ENCODE measurements around the gene GOLGA8N. TPM values are rescaled to one million over a fixed set of nuclear protein-coding genes. Genes with fewer than 3 reads are reported as not detected.
A peak's percentile ranks its signal among the peaks of the same experiment; 100 is the strongest.
"Not testable (repeated sequence)": the region's sequence is repeated elsewhere in the genome, so short reads cannot be mapped to it uniquely, and the experiment has no call there.

The GOLGA8N gene
- polyA plus RNA-seq (2013) = 60.2 TPM

DNA sequence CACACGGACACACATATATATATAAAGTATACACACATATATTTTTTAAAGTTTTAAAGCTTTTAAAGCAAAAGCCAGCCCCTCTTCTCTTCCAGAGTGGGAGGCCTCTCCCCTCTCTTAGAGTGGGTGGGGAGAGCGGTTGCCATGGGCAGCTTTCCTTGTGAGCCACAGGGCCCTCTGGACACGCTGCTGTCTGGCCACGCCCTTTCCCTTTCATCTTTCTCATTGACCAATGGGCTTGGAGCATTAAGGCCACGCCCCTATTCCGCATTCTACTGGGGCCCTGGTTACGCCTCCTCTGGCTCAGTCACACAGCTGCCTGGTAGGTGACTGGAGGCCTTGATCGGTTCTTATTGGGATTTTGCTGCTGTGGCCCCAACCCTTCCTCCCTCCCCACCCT, at the start of gene GOLGA8N:
Gene GOLGA8N (plus strand): TSS at position 306 of the 400 bp plus-strand sequence.
- WGBS (ENCODE audit: insufficient coverage) = no CpG with 5 or more reads among the region's 8 CpGs

DNA sequence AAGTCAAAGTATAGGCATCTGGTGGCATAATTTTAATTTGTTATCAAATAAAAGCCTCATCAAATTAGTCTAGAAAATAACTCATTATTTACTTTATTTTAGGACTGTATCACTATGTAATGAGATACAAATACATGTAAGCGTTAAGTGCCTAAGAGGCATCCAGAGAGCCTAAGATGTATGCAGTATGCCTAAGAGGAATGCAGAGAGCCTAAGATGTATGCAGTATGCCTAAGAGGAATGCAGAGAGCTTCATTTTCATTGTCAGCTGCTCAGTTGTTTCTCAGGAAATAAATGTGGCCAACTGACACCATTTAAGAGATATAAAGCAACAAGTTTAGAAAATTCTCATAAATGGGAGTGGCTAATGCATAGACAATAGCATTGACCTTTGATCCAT, 49.8 kb upstream of the GOLGA8N start:
- CTCF ChIA-PET; DNase-seq; POLR2A ChIA-PET; H3K9me3 ChIP-seq (ENCODE audit: control extremely low read depth in 1 of 5, control insufficient read depth in 4 of 5, insufficient read depth in 2 of 5, low read depth in 1 of 5, low read length in 4 of 5); H3K36me3 ChIP-seq (ENCODE audit: control insufficient read depth in 4 of 4, insufficient read depth in 4 of 4, low read length in 3 of 4); H3K27me3 ChIP-seq (replicated peaks in 2 of 5; ENCODE audit: control insufficient read depth in 4 of 5, insufficient read depth in 5 of 5, low read length in 4 of 5); H3K4me1 ChIP-seq (ENCODE audit: control extremely low read depth in 1 of 4, control insufficient read depth in 4 of 4, insufficient read depth in 4 of 4, low read length in 3 of 4); H3K4me3 ChIP-seq (ENCODE audit: control insufficient read depth in 1 of 7, extremely low read depth in 1 of 7, insufficient read depth in 4 of 7, low read depth in 2 of 7, low read length in 6 of 7); H3K27ac ChIP-seq (ENCODE audit: insufficient read depth in 1 of 2, low read depth in 1 of 2, low read length in 2 of 2, poor library complexity in 1 of 2, severe bottlenecking in 2 of 2): not testable (repeated sequence)
- WGBS (ENCODE audit: insufficient coverage) = no CpG with 5 or more reads among the region's 1 CpG

More for the DNA sequence above, at the start of gene GOLGA8N:
- H3K27ac ChIP-seq (ENCODE audit: insufficient read depth in 1 of 2, low read depth in 1 of 2, low read length in 2 of 2, poor library complexity in 1 of 2, severe bottlenecking in 2 of 2); H3K9me3 ChIP-seq (ENCODE audit: control extremely low read depth in 1 of 5, control insufficient read depth in 4 of 5, insufficient read depth in 2 of 5, low read depth in 1 of 5, low read length in 4 of 5); H3K36me3 ChIP-seq (ENCODE audit: control insufficient read depth in 4 of 4, insufficient read depth in 4 of 4, low read length in 3 of 4); H3K4me3 ChIP-seq (ENCODE audit: control insufficient read depth in 1 of 7, extremely low read depth in 1 of 7, insufficient read depth in 4 of 7, low read depth in 2 of 7, low read length in 6 of 7); POLR2A ChIA-PET; H3K27me3 ChIP-seq (replicated peaks in 2 of 5; ENCODE audit: control insufficient read depth in 4 of 5, insufficient read depth in 5 of 5, low read length in 4 of 5); DNase-seq; CTCF ChIA-PET; H3K4me1 ChIP-seq (ENCODE audit: control extremely low read depth in 1 of 4, control insufficient read depth in 4 of 4, insufficient read depth in 4 of 4, low read length in 3 of 4): not testable (repeated sequence)

DNA sequence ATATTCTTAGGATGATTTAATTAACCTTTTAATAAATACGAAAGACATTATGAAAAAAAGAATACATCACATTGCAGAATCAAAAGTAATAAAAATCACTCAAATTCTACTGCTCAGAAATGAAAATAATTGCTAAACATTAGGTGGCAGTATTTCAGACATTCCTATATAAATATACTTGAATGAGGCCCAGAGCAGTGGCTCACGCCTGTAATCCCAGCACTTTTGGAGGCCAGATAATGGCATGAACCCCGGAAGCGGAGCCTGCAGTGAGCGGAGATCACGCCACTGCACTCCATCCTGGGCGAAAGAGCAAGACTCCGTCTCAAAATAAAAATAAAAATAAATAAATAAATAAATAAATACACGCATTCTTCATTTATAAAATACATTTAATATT, 48.1 kb upstream of the GOLGA8N start:
- H3K9me3 ChIP-seq (ENCODE audit: control extremely low read depth in 1 of 5, control insufficient read depth in 4 of 5, insufficient read depth in 2 of 5, low read depth in 1 of 5, low read length in 4 of 5); DNase-seq; H3K36me3 ChIP-seq (ENCODE audit: control insufficient read depth in 4 of 4, insufficient read depth in 4 of 4, low read length in 3 of 4); H3K4me3 ChIP-seq (ENCODE audit: control insufficient read depth in 1 of 7, extremely low read depth in 1 of 7, insufficient read depth in 4 of 7, low read depth in 2 of 7, low read length in 6 of 7); H3K27me3 ChIP-seq (replicated peaks in 2 of 5; ENCODE audit: control insufficient read depth in 4 of 5, insufficient read depth in 5 of 5, low read length in 4 of 5); H3K27ac ChIP-seq (ENCODE audit: insufficient read depth in 1 of 2, low read depth in 1 of 2, low read length in 2 of 2, poor library complexity in 1 of 2, severe bottlenecking in 2 of 2); POLR2A ChIA-PET; H3K4me1 ChIP-seq (ENCODE audit: control extremely low read depth in 1 of 4, control insufficient read depth in 4 of 4, insufficient read depth in 4 of 4, low read length in 3 of 4); CTCF ChIA-PET: not testable (repeated sequence)
- no CpG with 5 or more reads among the region's 9 CpGs for WGBS (ENCODE audit: insufficient coverage)

DNA sequence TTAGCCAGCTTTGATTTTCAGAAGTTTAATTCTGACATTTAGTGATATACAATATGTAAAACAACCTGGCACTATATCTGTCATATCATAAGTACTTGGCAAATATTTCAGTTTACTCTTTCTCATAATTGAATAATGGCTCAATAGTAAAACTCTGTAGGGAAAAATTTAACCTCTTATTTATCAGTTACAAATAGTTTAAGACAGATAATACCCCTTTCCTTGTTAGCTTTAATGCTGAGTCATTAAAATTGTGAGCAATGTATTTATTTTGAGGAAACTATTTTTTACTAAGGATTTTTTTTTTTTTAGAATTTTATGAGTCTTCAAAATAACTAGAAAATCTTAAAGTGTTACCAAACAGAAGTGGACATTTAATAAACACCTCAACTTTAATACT, 38.7 kb upstream of the GOLGA8N start:
- CTCF ChIA-PET; H3K36me3 ChIP-seq (ENCODE audit: control insufficient read depth in 4 of 4, insufficient read depth in 4 of 4, low read length in 3 of 4); H3K9me3 ChIP-seq (ENCODE audit: control extremely low read depth in 1 of 5, control insufficient read depth in 4 of 5, insufficient read depth in 2 of 5, low read depth in 1 of 5, low read length in 4 of 5); H3K4me1 ChIP-seq (ENCODE audit: control extremely low read depth in 1 of 4, control insufficient read depth in 4 of 4, insufficient read depth in 4 of 4, low read length in 3 of 4); POLR2A ChIA-PET; H3K27ac ChIP-seq (ENCODE audit: insufficient read depth in 1 of 2, low read depth in 1 of 2, low read length in 2 of 2, poor library complexity in 1 of 2, severe bottlenecking in 2 of 2); H3K4me3 ChIP-seq (ENCODE audit: control insufficient read depth in 1 of 7, extremely low read depth in 1 of 7, insufficient read depth in 4 of 7, low read depth in 2 of 7, low read length in 6 of 7); H3K27me3 ChIP-seq (replicated peaks in 2 of 5; ENCODE audit: control insufficient read depth in 4 of 5, insufficient read depth in 5 of 5, low read length in 4 of 5): not testable (repeated sequence)
- DNase-seq = peak in 1 of 3 donors; percentile 0

DNA sequence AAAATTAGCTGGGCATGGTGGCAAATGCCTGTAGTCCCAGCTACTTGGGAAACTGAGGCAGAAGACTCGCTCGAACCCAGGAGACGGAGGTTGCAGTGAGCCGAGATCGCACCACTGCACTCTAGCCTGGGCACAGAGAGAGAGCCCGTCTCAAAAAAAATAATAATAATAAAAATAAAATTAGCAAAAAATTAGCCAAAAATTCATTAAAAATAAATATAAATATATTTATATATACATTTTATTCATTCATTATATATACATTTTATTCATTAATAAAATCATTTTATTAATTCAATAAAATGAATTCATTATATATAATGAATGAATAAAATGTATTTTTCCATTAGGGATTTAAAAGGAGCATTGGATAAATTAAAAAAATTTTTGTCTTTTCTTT, 31.1 kb upstream of the GOLGA8N start:
- H3K4me1 ChIP-seq (ENCODE audit: control extremely low read depth in 1 of 4, control insufficient read depth in 4 of 4, insufficient read depth in 4 of 4, low read length in 3 of 4); DNase-seq; H3K36me3 ChIP-seq (ENCODE audit: control insufficient read depth in 4 of 4, insufficient read depth in 4 of 4, low read length in 3 of 4); H3K27me3 ChIP-seq (replicated peaks in 2 of 5; ENCODE audit: control insufficient read depth in 4 of 5, insufficient read depth in 5 of 5, low read length in 4 of 5); H3K27ac ChIP-seq (ENCODE audit: insufficient read depth in 1 of 2, low read depth in 1 of 2, low read length in 2 of 2, poor library complexity in 1 of 2, severe bottlenecking in 2 of 2); POLR2A ChIA-PET; H3K9me3 ChIP-seq (ENCODE audit: control extremely low read depth in 1 of 5, control insufficient read depth in 4 of 5, insufficient read depth in 2 of 5, low read depth in 1 of 5, low read length in 4 of 5); H3K4me3 ChIP-seq (ENCODE audit: control insufficient read depth in 1 of 7, extremely low read depth in 1 of 7, insufficient read depth in 4 of 7, low read depth in 2 of 7, low read length in 6 of 7); CTCF ChIA-PET: not testable (repeated sequence)
- no CpG with 5 or more reads among the region's 6 CpGs for WGBS (ENCODE audit: insufficient coverage)

DNA sequence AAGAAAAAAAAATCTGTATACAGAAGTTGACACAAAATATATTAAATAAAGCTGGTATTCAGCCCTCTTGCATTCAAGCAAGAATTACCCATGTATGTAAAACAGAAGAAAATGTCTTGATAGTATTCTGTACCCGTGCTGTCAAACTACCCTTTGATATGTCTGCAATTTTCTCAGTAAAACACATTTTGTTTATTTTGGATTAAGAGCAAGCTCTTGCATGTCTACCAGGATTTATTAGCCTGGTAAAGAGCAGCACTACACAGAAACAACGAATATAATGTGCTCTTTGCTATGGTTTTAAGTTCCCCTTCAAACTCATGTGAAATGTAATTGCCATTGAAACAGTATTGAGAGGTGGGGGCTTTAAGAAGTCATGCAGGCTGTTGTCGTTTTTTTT, 24.3 kb upstream of the GOLGA8N start:
- WGBS (ENCODE audit: insufficient coverage) = no CpG with 5 or more reads among the region's 3 CpGs
- H3K4me3 ChIP-seq (ENCODE audit: control insufficient read depth in 1 of 7, extremely low read depth in 1 of 7, insufficient read depth in 4 of 7, low read depth in 2 of 7, low read length in 6 of 7); POLR2A ChIA-PET; CTCF ChIA-PET; H3K4me1 ChIP-seq (ENCODE audit: control extremely low read depth in 1 of 4, control insufficient read depth in 4 of 4, insufficient read depth in 4 of 4, low read length in 3 of 4); H3K36me3 ChIP-seq (ENCODE audit: control insufficient read depth in 4 of 4, insufficient read depth in 4 of 4, low read length in 3 of 4); H3K9me3 ChIP-seq (ENCODE audit: control extremely low read depth in 1 of 5, control insufficient read depth in 4 of 5, insufficient read depth in 2 of 5, low read depth in 1 of 5, low read length in 4 of 5); H3K27me3 ChIP-seq (replicated peaks in 2 of 5; ENCODE audit: control insufficient read depth in 4 of 5, insufficient read depth in 5 of 5, low read length in 4 of 5); H3K27ac ChIP-seq (ENCODE audit: insufficient read depth in 1 of 2, low read depth in 1 of 2, low read length in 2 of 2, poor library complexity in 1 of 2, severe bottlenecking in 2 of 2); DNase-seq: not testable (repeated sequence)

DNA sequence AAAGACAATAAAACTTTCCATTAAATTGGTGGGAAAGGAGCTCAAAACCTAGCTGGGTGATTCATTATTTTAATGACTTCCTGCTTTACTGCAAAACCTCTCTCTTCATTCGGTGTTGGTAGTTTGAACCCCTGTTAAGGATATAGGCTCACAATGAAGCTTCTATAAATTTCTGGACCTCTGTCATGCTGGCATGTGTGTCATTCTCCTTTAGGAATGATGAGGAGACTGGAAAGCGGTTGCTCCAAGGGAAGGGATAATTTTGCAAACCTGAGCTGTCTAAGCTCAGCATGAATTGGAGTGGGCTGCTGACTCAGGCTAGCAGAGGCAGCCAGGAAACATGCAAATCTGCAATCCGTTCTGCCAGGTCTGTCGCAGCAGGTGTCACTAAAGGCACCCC, 14.8 kb upstream of the GOLGA8N start:
- POLR2A ChIA-PET; DNase-seq; H3K27me3 ChIP-seq (replicated peaks in 2 of 5; ENCODE audit: control insufficient read depth in 4 of 5, insufficient read depth in 5 of 5, low read length in 4 of 5); H3K36me3 ChIP-seq (ENCODE audit: control insufficient read depth in 4 of 4, insufficient read depth in 4 of 4, low read length in 3 of 4); H3K4me3 ChIP-seq (ENCODE audit: control insufficient read depth in 1 of 7, extremely low read depth in 1 of 7, insufficient read depth in 4 of 7, low read depth in 2 of 7, low read length in 6 of 7); H3K9me3 ChIP-seq (ENCODE audit: control extremely low read depth in 1 of 5, control insufficient read depth in 4 of 5, insufficient read depth in 2 of 5, low read depth in 1 of 5, low read length in 4 of 5); CTCF ChIA-PET; H3K4me1 ChIP-seq (ENCODE audit: control extremely low read depth in 1 of 4, control insufficient read depth in 4 of 4, insufficient read depth in 4 of 4, low read length in 3 of 4); H3K27ac ChIP-seq (ENCODE audit: insufficient read depth in 1 of 2, low read depth in 1 of 2, low read length in 2 of 2, poor library complexity in 1 of 2, severe bottlenecking in 2 of 2): not testable (repeated sequence)
- no CpG with 5 or more reads among the region's 4 CpGs for WGBS (ENCODE audit: insufficient coverage)

DNA sequence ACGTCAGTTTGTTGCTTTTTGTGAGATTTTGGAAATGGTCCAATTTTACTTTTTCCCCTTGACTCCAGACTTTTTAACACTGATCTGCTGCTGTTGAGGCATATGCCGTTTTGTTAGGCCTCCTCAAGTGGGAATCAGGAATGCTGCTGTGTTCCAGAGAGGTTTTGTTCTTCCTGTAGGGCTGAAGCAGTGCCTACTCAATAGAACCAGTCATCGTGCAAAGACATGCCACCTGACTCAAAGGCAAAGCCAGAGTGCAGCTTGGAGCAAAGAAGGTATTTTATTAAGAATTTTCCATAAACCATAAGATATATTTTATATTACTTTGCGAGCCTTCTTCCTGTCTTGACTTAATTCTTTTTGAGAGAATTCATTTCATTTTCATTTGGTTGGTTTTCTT, 7.4 kb upstream of the GOLGA8N start:
- H3K27ac ChIP-seq (ENCODE audit: insufficient read depth in 1 of 2, low read depth in 1 of 2, low read length in 2 of 2, poor library complexity in 1 of 2, severe bottlenecking in 2 of 2); H3K4me1 ChIP-seq (ENCODE audit: control extremely low read depth in 1 of 4, control insufficient read depth in 4 of 4, insufficient read depth in 4 of 4, low read length in 3 of 4); H3K9me3 ChIP-seq (ENCODE audit: control extremely low read depth in 1 of 5, control insufficient read depth in 4 of 5, insufficient read depth in 2 of 5, low read depth in 1 of 5, low read length in 4 of 5); H3K4me3 ChIP-seq (ENCODE audit: control insufficient read depth in 1 of 7, extremely low read depth in 1 of 7, insufficient read depth in 4 of 7, low read depth in 2 of 7, low read length in 6 of 7); H3K27me3 ChIP-seq (replicated peaks in 2 of 5; ENCODE audit: control insufficient read depth in 4 of 5, insufficient read depth in 5 of 5, low read length in 4 of 5); H3K36me3 ChIP-seq (ENCODE audit: control insufficient read depth in 4 of 4, insufficient read depth in 4 of 4, low read length in 3 of 4); POLR2A ChIA-PET; CTCF ChIA-PET: not testable (repeated sequence)
- no CpG with 5 or more reads among the region's 4 CpGs for WGBS (ENCODE audit: insufficient coverage)
- peak in 1 of 3 donors; percentile 7 for DNase-seq
